GM18520 (cell line): ENCODE results near the gene NAALADL2.

ENCODE experiments used
- ATAC-seq: cut with Tn5 transposase; IDR thresholded peaks from one replicate; pipeline ENCODE4 v1.9.1; 2021; ENCODE audit not compliant: unreplicated experiment

The NAALADL2 gene

GRCh38 chr3:175193815-175194518 is 334.8 kb downstream of the NAALADL2 start:
- ATAC-seq = no peak

DNA sequence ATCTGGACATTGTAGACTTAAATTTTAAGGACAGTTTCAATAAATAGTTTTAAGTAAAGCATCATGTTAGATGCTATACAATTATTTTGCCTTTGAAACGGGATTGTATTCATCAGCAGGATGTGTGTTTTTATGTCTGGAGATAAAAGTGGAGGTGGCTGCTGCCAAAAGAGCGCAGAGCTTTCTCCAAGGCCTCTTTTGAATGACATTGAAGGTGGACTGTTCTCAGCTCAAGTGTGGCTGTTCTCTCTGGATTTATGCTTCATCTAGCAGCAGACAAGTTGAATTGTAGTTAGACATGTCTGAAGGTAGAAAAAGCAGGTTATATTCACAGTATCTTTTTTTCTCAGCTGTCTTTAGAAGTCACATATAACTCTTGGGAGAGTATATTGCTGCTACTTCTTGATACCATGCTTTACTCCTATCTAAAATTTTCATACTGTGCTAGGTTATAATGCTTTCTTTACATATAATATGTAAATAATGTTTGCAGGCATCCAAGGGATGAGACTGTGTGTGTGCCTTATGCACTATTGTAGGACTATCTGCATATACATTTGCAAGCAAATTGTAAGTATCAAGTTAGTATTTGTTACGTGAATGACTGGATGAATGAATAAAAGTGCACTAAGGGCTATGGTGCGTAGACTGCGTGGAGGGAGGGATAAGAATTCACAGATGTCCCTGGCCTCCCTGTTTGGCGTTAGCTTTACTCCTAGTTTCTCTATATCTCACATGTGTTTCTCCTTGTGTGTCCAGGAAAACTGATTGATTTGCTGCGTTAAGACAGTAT is 340.1 kb downstream of the NAALADL2 start:
- ATAC-seq = no peak

- no peak for ATAC-seq
Observed at GRCh38 chr3:175199961-175200360, 340.8 kb downstream of the NAALADL2 start.

- ATAC-seq = no peak
Observed at GRCh38 chr3:175200391-175201095, 341.4 kb downstream of the NAALADL2 start.

- no peak for ATAC-seq
Observed at GRCh38 chr3:175207361-175207760, 348.2 kb downstream of the NAALADL2 start.

DNA sequence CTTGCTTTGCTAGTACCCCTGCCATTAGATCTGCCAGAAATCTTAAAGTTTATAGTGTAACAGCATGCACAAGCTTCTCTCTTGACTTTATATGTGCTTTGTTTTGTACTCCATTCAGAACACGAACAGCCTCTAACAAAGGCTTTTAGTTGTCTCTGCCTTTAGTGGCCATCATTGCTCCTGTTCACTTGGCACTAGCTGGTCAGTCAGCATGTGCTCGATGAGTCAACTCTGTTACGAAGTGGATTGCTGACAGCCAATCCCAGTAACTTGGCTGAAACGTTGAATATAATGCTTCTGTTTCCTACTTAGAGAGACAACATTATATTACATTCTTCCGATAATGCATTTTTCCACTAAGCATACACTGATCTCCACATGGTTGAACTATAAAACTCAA is 349.2 kb downstream of the NAALADL2 start:
- no peak for ATAC-seq

- ATAC-seq = no peak
Observed at GRCh38 chr3:175211466-175211865, 352.3 kb downstream of the NAALADL2 start.

GRCh38 chr3:175212896-175213295 is 353.8 kb downstream of the NAALADL2 start:
- no peak for ATAC-seq

GRCh38 chr3:175214216-175214615 is 355.1 kb downstream of the NAALADL2 start:
- no peak for ATAC-seq

GRCh38 chr3:175215833-175216232 is 356.7 kb downstream of the NAALADL2 start:
- ATAC-seq = no peak

- no peak for ATAC-seq
Observed at GRCh38 chr3:175222356-175222755, 363.2 kb downstream of the NAALADL2 start.

- no peak for ATAC-seq
Observed at GRCh38 chr3:175224051-175224450, 364.9 kb downstream of the NAALADL2 start.

DNA sequence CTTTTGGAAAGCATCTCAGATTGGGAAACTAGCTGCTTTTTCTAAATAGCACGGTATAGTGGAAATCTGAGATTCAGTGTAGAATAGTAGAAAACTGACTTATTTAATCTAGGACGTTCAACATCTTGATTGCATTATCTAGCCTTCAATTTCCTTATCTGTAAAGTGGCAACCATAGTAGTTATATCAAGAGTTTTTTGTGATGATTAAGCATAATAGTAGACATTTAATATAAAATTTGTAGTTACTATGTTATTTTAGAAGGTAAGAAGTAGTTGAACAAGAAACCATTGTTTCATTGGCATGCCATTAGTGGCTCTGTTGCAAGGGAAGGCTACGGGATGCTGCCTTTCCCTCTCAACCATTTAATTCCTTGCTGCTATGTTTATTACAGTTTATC is 367.3 kb downstream of the NAALADL2 start:
- ATAC-seq = no peak

DNA sequence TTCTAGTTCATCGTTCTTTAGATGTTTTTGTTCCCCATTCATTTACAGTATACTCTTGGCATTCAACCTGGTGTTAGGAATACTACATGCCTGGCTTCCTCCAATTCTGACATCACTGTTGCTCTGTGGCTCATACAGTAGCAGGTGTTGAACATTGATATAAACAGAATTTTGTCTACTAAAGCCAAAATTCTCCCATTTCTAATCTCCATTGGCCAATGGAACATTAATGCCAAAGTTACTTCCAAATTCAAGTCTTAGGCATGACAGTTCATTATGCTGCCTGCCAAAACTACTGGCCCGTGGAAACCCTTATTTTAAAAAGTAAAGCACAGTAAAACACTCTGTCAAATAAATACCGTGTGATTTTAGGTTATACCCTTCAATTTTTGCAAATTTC is 368.0 kb downstream of the NAALADL2 start:
- no peak for ATAC-seq

DNA sequence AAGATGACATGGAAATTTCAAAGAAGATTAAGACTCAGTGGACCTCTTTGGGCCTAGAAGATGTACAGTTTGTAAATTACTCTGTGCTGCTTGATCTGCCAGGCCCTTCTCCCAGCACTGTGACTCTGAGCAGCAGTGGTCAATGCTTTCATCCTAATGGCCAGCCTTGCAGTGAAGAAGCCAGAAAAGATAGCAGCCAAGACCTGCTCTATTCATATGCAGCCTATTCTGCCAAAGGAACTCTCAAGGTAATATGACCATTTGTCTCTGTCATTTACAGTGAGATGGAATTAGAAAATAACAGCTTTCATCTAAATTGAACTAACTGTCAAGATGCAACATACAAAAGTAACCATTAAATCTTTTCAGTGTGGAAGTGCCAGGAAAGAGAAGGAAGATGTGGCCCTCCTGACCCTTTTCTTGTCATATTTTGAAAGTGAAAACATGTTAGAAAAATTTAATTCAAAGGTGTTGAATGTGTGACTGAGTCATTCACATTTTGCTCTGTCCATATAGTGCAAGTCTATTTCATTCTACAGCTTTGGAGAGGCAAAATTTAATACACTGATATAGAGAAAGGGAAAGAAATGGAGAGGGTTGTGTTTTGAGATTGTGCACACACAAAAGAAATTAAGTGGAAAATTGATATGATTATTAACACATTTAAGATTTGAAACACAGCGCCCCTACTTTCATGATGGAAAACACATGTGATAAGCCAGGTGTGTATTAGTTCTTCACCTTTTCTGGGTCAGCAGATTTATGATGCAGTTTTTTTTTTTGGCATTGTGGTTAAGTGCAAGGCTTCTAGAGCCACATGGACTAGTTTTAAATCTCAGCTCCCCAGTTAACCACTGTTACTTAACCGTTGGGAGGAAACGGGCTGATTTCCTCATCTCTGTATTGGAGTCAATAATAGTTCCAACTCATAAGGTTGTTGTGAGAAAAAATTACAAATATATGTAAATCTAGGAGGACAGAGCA is 375.1 kb downstream of the NAALADL2 start:
- no peak for ATAC-seq

DNA sequence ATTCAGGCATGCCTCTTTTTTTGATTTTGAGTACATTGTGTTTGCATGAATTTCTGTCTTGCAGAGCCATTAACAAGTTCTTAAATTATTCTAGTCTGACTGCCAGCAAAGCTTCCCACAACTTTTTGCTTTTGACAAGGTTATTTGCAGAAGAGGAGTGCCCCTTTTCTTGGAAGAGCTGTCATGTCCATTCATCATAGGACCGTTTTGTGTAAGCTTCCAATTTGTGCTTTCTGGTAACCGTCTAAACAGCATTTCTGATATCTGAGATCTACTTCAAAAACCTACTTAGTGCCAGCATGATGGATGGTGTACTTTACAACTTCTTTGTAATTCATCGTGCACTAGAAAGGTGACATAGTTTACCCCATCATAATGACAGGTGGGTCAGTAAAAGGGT is 379.7 kb downstream of the NAALADL2 start:
- ATAC-seq = no peak

DNA sequence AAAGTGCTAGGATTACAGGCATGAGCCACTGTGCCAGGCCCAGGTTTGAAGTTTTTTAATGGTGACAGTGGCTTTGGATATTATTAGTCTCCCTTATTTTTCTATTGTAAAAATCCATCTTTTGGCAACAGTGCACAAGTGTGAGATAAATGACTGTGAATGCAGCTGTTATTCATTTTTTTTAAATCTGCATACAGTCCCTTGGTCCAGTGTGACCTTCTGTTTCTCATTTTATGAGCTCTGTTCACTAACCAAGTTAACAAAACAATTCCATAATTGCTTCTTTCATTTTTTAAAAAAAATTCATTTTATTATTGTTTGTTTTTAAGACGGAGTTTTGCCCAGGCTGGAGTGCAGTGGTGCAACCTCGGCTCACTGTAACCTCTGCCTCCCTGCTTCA is 381.8 kb downstream of the NAALADL2 start:
- ATAC-seq = no peak

GRCh38 chr3:175242243-175242642 is 383.1 kb downstream of the NAALADL2 start:
- ATAC-seq = no peak

DNA sequence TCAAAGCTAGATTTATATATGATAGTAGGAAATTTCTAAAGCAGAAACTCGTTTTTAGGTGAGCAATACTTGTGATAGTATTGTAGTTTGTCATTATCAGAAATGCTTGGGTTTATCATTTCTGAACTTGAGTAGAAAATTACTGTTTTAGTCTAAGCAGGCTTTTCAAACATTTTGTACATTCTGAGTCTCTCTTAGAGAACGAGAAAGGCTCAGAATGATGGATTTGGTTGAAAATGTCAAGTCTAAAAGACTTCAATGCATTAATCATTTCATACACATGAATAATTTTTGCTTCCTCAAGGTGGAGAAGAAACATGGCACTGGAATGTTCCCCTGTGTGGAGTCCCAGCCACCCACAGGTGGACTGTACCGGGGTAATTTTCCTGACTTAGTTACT is 387.1 kb downstream of the NAALADL2 start:
- no peak for ATAC-seq

- no peak for ATAC-seq
Observed at GRCh38 chr3:175246766-175247165, 387.6 kb downstream of the NAALADL2 start.

DNA sequence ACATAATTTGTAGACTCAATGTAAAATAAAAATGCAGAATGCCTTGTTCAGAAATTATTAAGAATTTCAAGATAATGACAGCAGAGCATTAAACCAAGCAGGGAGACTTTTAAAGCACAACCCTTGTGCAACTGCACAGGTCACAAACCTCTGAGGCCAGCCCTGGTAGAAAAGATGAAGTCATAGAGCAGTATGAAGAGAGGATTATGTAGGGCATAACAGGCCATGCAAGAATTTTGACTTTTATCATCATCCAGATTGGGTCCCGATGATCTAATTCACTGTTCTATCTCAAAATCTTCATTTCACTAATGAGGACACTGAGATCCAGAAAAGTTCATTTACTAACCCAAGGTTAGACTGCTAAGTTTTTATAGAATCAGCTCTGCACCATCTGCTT is 388.5 kb downstream of the NAALADL2 start:
- ATAC-seq = no peak
